Uterus (tissue), 4 donors: ENCODE data around the gene PPFIA3. TPM values are rescaled to one million over a fixed set of nuclear protein-coding genes. Genes with fewer than 3 reads are reported as not detected.
A peak's percentile ranks its signal among the peaks of the same experiment; 100 is the strongest.

ENCODE experiments used
- DNase-seq, 2 donors: peaks; one replicate each; pipeline ENCODE4 v3.0.0-alpha.2; 2019 to 2020
- H3K27ac ChIP-seq, 2 donors: fragments of 200-600 bp; sonication (generic); 1 replicate in 1 of 2; 2 replicates in 1 of 2; pipeline ENCODE4 v1.5.1; 2016 to 2018
- H3K27me3 ChIP-seq, 2 donors: fragments of 200-600 bp; sonication (generic); one replicate each; pipeline ENCODE4 v1.5.1; 2018 to 2019; ENCODE audit warnings: control low read depth in 1 of 2
- H3K36me3 ChIP-seq, 2 donors: fragments of 200-600 bp; sonication (generic); one replicate each; pipeline ENCODE4 v1.5.1; 2019; ENCODE audit warnings: control low read depth in 1 of 2
- H3K4me1 ChIP-seq, 2 donors: fragments of 200-600 bp; sonication (generic); one replicate each; pipeline ENCODE4 v1.5.1; 2018 to 2019; ENCODE audit warnings: control low read depth in 1 of 2
- H3K4me3 ChIP-seq, 2 donors: fragments of 200-600 bp; sonication (generic); 1 replicate in 1 of 2; 2 replicates in 1 of 2; pipeline ENCODE4 v1.5.1; 2018 to 2019; ENCODE audit warnings: mild to moderate bottlenecking in 1 of 2
- H3K9me3 ChIP-seq, 2 donors: fragments of 200-600 bp; sonication (generic); one replicate each; pipeline ENCODE4 v1.5.1; 2019; ENCODE audit warnings: control low read depth in 1 of 2
- POLR2A ChIP-seq, 2 donors: fragments of 450-650 bp; IDR thresholded peaks; one replicate each; pipeline ENCODE4 v1.6.1; 2016; ENCODE audit warnings: antibody characterized with exemption in 2 of 2, mild to moderate bottlenecking in 1 of 2, moderate library complexity in 1 of 2
- intact Hi-C: fragments of 100-400 bp; cut with DNase I; formaldehyde crosslinking; loops from one replicate; pipeline ENCODE4 v1.15.1; 2023; ENCODE audit warnings: low total_unique reads
- total RNA-seq, 4 donors: library from RNA; depleted of rRNA in 3 of 4; stranded (reverse); fragments of >200 nt in 3 of 4; gene quantifications; one replicate each; pipeline versions ENCODE4 v1.1.0 to v1.2.4, GENCODE V29; 2014 to 2023
- TF ChIP-seq, protein P1 (sequence below), 4 experiments: fragments of 200-600 bp in 2 of 4; fragments of 450-650 bp in 2 of 4; sonication (generic) in 2 of 4; IDR thresholded peaks; one replicate each; pipeline ENCODE4 v1.5.1; 2016 to 2019; ENCODE audit warnings: antibody characterized with exemption in 4 of 4, mild to moderate bottlenecking in 2 of 4, moderate library complexity in 1 of 4
- donor health status: DM: yes; HTN: yes; CAD: no.

PPFIA3 gene
- total RNA-seq, 4 donors from 2014 or later, result 0.51 to 8.3 (median 7.4) TPM; not detected in 1

DNA sequence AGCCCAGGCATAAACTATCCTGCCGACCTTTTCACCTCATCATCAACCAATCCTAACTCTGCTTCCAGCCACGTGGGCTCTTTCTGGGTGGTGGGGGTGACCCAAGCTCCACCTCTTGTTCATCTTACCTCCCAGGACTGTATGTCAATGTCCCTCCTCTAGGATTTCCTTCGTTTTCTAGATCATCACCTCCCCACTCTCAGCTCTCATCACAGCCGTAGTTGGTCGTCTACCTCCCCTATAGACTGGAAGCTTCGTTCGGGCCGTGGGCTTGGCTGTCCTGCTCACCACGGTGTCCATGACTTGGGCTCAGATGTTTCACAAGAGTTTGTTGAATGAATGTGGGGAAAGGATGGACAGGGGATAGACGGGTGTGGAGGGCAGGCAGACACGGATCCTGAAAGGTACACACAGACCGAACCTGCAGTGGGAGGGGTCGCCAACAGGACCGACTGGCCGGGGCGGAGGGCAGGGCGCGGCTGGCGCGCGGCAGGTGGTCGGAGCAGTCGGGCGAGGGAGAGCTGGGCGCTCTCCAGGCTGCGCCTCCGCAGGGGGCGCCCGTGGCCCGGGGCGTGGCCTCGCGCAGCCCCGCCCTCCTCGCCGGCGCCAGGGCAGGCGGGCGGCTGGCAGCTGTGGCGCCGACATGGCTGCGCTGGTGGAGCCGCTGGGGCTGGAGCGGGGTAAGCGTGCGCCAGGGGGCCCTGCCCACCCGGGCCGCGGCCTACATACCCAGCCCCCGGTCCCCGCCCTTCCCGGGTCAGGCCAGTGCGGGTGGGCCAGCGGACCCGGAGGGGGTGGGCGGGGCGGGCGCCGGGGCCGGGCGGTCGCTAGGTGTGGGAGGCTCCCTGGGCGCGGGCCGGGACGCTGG lies 5.3 kb upstream of the PPFIA3 start, which contains the start of gene LIN7B:
Gene LIN7B (plus strand): TSS at position 609 of the 868 bp plus-strand sequence. CDS start 35 bp downstream, at position 644.
- Histone ChIP-seq H3K27me3 (no peaks in the 10 kb centered on the region), H3K4me1 (peaks cover 0 to 5% of the 10 kb centered on the region in 2 donors), H3K9me3 (no peaks in the 10 kb centered on the region), H3K4me3 (peak within 1 kb of the TSS; percentile 62 to 64), H3K36me3 (no peaks in the 10 kb centered on the region), H3K27ac (peak within 1 kb of the TSS; percentile 70 to 75)
- intact Hi-C loops, result no loop called here
- TF ChIP-seq, protein P1, sequence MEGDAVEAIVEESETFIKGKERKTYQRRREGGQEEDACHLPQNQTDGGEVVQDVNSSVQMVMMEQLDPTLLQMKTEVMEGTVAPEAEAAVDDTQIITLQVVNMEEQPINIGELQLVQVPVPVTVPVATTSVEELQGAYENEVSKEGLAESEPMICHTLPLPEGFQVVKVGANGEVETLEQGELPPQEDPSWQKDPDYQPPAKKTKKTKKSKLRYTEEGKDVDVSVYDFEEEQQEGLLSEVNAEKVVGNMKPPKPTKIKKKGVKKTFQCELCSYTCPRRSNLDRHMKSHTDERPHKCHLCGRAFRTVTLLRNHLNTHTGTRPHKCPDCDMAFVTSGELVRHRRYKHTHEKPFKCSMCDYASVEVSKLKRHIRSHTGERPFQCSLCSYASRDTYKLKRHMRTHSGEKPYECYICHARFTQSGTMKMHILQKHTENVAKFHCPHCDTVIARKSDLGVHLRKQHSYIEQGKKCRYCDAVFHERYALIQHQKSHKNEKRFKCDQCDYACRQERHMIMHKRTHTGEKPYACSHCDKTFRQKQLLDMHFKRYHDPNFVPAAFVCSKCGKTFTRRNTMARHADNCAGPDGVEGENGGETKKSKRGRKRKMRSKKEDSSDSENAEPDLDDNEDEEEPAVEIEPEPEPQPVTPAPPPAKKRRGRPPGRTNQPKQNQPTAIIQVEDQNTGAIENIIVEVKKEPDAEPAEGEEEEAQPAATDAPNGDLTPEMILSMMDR (IDR thresholded peaks at IDR 0.05), result peak in 3 of 4 experiments; percentile 67 to 79 (median 69)
- peak in 1 of 2 donors; percentile 55 for TF ChIP-seq POLR2A (IDR thresholded peaks at IDR 0.05)
- peak; percentile 40 to 70 for DNase-seq

DNA sequence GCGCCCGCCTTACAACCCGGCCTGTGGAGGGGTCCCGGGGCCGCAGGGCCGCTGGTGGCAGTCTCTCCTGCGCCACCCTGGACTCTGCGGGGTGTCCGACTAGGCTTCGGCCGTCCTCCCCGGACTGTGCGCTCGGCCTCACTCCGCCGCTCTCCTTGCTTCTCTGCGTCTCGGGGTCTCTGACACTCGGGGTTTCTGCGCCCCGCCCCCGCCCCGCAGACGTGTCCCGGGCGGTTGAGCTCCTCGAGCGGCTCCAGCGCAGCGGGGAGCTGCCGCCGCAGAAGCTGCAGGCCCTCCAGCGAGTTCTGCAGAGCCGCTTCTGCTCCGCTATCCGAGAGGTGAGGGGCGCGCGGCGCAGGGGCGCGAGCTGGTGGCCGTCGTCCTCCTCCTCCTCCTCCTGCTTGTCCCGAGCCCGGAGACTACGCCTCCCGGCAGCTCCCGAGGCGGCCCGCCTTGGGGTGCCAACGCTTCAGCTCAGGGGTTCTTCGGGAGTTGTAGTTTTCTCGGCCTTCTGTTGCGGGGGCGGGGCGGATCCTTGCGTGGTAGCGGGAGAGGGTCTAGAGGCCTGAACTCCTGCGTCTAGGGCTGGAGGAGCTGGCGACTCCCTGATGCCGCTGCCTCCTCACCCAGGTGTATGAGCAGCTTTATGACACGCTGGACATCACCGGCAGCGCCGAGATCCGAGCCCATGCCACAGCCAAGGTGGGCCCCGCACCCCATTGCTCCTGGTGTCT lies 4.5 kb upstream of the PPFIA3 start:
- Histone ChIP-seq H3K4me1 (peaks cover 0 to 10% of the 10 kb centered on the region in 2 donors), H3K27ac (peak overlapping the region; percentile 70 to 75), H3K4me3 (peak overlapping the region; percentile 62 to 64), H3K36me3 (no peaks in the 10 kb centered on the region), H3K9me3 (no peaks in the 10 kb centered on the region), H3K27me3 (no peaks in the 10 kb centered on the region)
- peak in 1 of 2 donors; percentile 32 for TF ChIP-seq POLR2A (IDR thresholded peaks at IDR 0.05)
- TF ChIP-seq, protein P1 (IDR thresholded peaks at IDR 0.05), result no peak
- DNase-seq, result peak; percentile 54 to 62
- intact Hi-C loops, result no loop called here

DNA sequence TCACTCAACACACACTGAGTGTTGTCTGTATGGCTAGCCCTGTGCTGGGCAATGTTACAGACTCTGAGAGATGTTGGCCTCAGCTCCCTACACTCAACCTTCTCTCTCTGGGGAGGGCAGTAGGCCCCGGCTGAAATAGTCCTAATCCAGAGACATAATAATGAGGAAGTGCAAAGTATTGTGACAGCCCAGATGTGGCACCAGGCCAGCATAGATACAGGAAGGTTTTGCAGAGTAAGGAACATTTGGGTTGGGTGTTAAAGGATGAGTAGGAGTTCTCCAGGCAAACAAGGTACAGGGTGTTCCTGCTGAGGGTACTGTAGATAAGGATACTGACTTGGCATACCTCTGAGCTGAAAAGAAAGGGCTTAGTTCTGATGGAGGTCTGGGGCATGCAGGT lies 2.8 kb upstream of the PPFIA3 start:
- no peaks in the 10 kb centered on the region for H3K36me3 ChIP-seq
- no peaks in the 10 kb centered on the region for H3K9me3 ChIP-seq
- TF ChIP-seq POLR2A (IDR thresholded peaks at IDR 0.05), result no peak
- TF ChIP-seq, protein P1 (IDR thresholded peaks at IDR 0.05), result no peak
- no peak overlapping the region for H3K4me3 ChIP-seq
- no peak overlapping the region for H3K27ac ChIP-seq
- H3K4me1 ChIP-seq, result peaks cover 0 to 17% of the 10 kb centered on the region in 2 donors
- H3K27me3 ChIP-seq, result no peaks in the 10 kb centered on the region
- no peak for DNase-seq
- intact Hi-C loops, result no loop called here

DNA sequence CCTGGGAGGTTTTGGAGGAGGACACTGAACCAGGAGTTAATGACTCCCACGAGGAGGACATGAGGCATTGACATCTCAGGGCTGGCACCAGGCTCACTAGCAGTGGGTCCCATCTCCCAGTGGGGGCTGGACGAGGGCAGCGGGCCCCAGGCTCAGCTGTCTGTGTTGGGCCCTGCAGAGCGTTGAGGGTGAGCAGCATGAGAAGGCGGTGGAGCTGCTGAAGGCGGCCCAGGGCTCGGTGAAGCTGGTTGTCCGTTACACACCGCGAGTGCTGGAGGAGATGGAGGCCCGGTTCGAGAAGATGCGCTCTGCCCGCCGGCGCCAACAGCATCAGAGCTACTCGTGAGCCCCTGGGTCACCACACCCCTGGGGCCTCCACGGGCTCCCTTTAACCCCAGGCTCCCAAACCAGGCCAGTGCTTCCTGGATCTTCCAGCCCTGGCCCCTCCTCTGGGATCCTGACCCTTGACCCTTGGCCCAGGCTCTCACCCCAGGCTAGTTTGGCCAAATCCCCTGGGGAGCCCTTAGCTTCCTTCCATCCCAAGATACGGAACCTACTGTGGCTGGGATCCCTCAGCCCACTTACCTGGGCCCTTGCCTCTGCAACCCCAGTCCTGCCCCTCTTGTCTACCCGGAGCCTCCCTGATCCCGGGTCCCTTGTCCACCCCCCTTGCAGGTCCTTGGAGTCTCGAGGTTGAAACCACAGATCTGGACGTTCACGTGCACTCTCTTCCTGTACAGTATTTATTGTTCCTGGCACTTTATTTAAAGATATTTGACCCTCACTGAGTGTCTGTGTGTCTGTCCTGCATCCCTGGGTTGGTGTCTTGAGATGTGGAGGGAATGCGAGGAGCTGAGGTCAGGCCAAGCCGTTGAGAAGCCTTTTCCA lies 1.4 kb upstream of the PPFIA3 start:
- intact Hi-C loops, result no loop called here
- Histone ChIP-seq H3K27ac (peak overlapping the region; percentile 86 to 96), H3K27me3 (no peaks in the 10 kb centered on the region), H3K36me3 (no peaks in the 10 kb centered on the region), H3K9me3 (no peaks in the 10 kb centered on the region), H3K4me1 (peaks cover 0 to 17% of the 10 kb centered on the region in 2 donors), H3K4me3 (peak overlapping the region; percentile 51 to 66)
- no peak for TF ChIP-seq POLR2A (IDR thresholded peaks at IDR 0.05)
- TF ChIP-seq, protein P1 (IDR thresholded peaks at IDR 0.05), result no peak
- no peak for DNase-seq
